GM18909 (cell line): ENCODE data around the gene TRABD2B.

ENCODE experiments used
- ATAC-seq: cut with Tn5 transposase; IDR thresholded peaks from one replicate; pipeline ENCODE4 v1.9.1; 2021; ENCODE audit warnings: mild to moderate bottlenecking; ENCODE audit not compliant: unreplicated experiment, poor library complexity

Gene TRABD2B

GRCh38 chr1:47766832-47767740 lies 230.1 kb downstream of the TRABD2B start:
- no peak for ATAC-seq

GRCh38 chr1:47765742-47766485 lies 231.3 kb downstream of the TRABD2B start:
- ATAC-seq: no peak

GRCh38 chr1:47765236-47765635 lies 231.9 kb downstream of the TRABD2B start:
- ATAC-seq: no peak

- ATAC-seq: no peak
Measured at GRCh38 chr1:47764461-47765046, 232.6 kb downstream of the TRABD2B start.

- ATAC-seq: no peak
Measured at GRCh38 chr1:47763591-47764171, 233.5 kb downstream of the TRABD2B start.

GRCh38 chr1:47761974-47762373 lies 235.2 kb downstream of the TRABD2B start:
- ATAC-seq: no peak

- no peak for ATAC-seq
Measured at GRCh38 chr1:47761201-47761930, 235.8 kb downstream of the TRABD2B start.

GRCh38 chr1:47759936-47760629 lies 237.1 kb downstream of the TRABD2B start:
- no peak for ATAC-seq

- no peak for ATAC-seq
Measured at GRCh38 chr1:47759251-47759935, 237.8 kb downstream of the TRABD2B start.

GRCh38 chr1:47758341-47759250 lies 238.6 kb downstream of the TRABD2B start:
- no peak for ATAC-seq

- ATAC-seq: no peak
Measured at GRCh38 chr1:47757226-47757975, 239.8 kb downstream of the TRABD2B start.

GRCh38 chr1:47756411-47756810 lies 240.8 kb downstream of the TRABD2B start:
- ATAC-seq: no peak

GRCh38 chr1:47756006-47756405 lies 241.2 kb downstream of the TRABD2B start:
- no peak for ATAC-seq

GRCh38 chr1:47755101-47755990 lies 241.8 kb downstream of the TRABD2B start:
- ATAC-seq: peak; percentile 65

- ATAC-seq: no peak
Measured at GRCh38 chr1:47754221-47754620, 243.0 kb downstream of the TRABD2B start.

GRCh38 chr1:47753808-47754207 lies 243.4 kb downstream of the TRABD2B start:
- no peak for ATAC-seq
